Vagina (tissue), 2 donors: Measurements from ENCODE around the gene ACTN4.

Experiments
- CTCF ChIP-seq, 3 experiments: fragments of 450-650 bp in 2 of 3; fragments of 200-600 bp in 1 of 3; sonication (generic) in 1 of 3; IDR thresholded peaks; one replicate each; pipeline ENCODE4 v1.5.1; 2017 to 2019; ENCODE audit warnings: antibody characterized with exemption in 3 of 3, mild to moderate bottlenecking in 2 of 3, moderate library complexity in 2 of 3
- POLR2A ChIP-seq, 2 donors: fragments of 450-650 bp; IDR thresholded peaks; one replicate each; pipeline ENCODE4 v1.6.1; 2017; ENCODE audit warnings: antibody characterized with exemption in 2 of 2, mild to moderate bottlenecking in 2 of 2, moderate library complexity in 2 of 2
- POLR2AphosphoS5 ChIP-seq, 2 donors: sonication (generic); formaldehyde crosslinking; IDR thresholded peaks; one replicate each; pipeline ENCODE4 v1.9.0; 2017; ENCODE audit warnings: antibody characterized with exemption in 2 of 2, mild to moderate bottlenecking in 2 of 2, low read depth in 1 of 2; ENCODE audit not compliant: insufficient read depth in 1 of 2

- no peak for TF ChIP-seq CTCF (IDR thresholded peaks at IDR 0.05)
- no peak for TF ChIP-seq POLR2A (IDR thresholded peaks at IDR 0.05)
- no peak for TF ChIP-seq POLR2AphosphoS5 (IDR thresholded peaks at IDR 0.05; ENCODE audit: insufficient read depth in 1 of 2, low read depth in 1 of 2)
These were observed 117.8 kb downstream of the ACTN4 start for GRCh38 chr19:38765214-38765613.
